Activated CD4-positive, alpha-beta T cell treated with anti-CD3 and anti-CD28 coated beads for 24 hours (primary cell): ENCODE measurements around the gene XRCC4.

Experiments used
- DNase-seq, 2 donors: peaks; one replicate each; pipeline ENCODE4 v3.0.0-alpha.2; 2020; ENCODE audit warnings: low read depth in 2 of 2

The XRCC4 gene

DNA sequence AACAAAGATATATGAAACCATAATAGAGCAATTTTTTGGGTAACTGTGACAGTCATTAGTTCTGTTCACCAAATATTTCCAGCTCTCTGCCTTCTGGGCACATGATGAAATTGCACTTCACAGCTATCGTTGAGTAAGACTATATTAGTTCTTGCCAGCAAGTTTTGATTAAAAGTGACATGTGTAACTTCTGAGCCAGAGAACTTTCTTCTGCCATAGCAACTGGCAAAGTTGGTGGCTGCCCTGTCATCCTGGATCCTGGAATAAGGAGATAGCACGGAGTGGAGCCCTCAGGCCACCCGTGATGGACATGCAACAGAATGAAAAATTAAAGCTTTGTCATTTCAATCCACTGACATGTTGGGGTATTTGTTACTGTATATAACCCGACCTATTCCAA is 199.8 kb downstream of the XRCC4 start:
- DNase-seq, result no peak

DNA sequence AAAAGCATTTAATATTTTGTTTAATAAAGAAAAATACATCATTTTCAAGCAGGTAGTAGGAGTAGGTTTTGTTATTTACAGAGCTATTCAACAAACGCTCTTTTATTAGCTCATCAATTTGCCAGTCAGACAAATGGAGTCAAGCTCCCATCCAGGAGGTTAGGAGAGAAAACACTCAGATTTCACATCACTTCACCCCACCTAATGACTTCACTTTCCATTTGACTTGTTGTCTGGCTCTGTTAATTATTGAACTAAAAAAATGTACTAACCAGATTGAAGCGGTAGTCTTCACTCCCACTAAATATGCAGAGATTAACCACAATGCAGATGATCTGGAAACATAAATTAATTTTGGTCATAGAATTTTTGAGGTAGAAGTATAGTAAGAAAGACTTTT is 200.6 kb downstream of the XRCC4 start:
- DNase-seq, result no peak

DNA sequence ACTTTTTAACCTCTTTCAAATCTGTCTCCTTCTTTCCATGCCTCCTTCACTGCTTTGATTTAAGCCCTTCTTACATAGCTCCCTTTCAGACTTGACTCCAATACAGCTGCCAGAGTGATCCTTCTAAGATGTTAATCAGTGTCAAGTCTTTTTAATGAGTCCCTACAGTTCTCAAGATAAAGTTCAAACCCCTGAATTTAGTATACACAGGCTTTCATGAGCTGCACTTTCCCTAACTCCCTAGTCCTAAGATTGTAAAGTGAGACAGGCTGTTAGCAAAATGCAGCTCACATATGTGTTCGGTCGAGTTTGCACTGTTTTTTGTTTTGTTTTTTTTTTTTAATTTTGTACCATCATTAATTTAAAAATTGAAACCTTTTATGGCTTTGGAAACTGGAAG is 203.8 kb downstream of the XRCC4 start:
- no peak for DNase-seq

DNA sequence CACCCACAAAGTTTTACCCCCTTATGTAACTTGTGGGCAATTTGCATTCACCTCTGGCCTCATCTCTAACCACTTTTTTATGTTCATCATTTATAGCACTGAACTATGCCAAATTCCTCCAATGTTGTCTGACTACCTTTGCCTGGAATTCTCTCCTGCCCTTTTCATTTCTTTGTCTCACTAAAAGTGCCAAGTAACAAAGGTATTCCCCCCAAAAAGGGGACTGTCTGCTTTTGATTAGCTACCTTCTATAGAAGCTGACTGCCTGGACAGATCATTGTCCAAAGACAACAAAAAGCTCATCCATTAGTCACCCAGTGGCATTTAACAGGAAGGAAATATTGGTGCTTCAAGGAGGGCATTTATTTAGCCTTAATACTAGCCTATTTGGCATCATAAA is 204.3 kb downstream of the XRCC4 start:
- DNase-seq, result no peak

DNA sequence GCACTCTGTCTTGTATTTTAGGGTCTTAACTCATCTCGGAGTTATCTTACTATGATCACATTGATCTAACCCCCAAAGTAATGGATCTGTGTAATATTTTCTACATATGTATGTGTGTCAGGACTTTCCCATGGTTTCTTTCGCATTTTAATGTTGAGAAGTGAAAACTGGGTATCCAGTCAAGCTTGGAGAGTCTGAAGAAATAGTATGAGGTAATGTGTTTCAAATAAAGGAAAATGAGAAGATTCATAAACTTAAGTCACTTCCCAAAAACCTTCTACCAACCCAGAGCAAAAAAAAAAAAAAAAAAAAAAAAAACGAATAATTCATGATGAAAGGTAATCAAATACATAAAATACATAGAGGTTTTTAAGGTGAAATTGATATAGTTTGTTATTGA is 206.4 kb downstream of the XRCC4 start:
- DNase-seq, result no peak

DNA sequence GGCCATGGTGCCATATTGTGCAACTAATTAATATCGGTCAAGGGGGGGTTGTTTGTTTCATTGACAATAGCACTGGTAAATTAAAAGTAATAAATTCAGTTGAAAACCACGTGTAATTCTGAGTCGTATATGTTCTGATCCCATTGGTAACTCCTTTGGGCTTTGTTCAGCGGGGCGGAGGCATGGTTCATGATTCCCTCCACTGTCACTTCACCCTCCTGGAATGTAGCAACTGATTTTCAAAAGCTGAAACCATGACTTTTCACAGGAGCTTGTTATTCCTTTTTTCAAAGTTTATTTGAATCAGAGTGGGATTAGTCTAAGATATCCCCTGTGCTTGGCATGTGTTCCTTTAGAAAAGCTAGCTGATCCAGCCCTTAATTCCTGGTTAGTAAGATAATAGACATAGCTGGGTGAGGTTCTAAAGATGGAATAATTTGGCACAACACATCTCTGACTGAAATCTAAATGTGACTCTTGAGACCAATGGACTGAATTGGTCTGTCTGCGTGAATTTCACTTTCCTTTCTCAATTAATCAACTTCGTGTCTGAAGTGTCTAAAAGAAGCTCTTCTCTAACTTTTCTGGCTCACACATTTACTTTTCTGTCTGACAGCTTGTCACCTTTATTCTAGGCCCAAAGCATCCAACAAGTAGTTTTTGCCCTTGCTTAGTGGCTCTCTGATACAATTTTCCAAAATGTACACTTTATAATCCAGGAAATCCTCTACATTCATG is 208.5 kb downstream of the XRCC4 start:
- DNase-seq, result no peak

DNA sequence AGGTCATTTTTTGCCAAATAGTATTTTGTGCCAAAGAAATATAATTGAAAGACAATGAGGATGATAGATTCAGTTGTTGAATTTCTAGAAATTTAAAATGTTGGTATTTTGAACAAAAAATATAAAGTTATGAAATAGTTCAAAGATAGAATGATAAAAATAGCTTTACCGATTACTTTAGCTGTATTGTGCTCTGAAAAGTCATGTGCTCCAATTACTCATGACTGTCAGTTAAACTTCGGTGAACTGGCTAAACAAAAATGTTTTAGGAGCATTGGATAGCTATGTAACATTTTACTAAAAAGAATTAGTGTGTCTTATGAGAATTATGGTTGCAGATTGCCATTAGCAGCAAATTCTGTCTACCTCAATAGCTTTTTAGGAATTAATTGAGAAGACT is 216.9 kb downstream of the XRCC4 start:
- no peak for DNase-seq

DNA sequence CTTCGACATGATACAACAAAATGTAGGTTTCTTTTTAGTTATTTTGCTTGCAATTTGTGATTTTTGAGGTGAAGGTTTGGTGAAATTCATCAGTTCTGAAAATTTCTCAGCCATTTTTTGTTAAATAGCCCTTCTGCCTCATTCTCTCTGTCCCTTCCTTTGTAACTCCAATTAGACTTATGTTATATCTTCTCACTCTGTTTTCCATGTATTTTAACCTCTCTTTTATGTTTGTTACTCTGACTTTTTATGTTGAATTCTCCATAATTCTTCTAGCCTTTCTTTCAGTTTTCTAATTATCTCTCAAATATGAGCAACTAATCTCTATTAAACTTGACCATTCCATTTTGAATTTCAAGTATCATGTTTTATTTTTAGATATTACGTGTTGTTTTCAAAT is 222.0 kb downstream of the XRCC4 start:
- DNase-seq, result no peak

DNA sequence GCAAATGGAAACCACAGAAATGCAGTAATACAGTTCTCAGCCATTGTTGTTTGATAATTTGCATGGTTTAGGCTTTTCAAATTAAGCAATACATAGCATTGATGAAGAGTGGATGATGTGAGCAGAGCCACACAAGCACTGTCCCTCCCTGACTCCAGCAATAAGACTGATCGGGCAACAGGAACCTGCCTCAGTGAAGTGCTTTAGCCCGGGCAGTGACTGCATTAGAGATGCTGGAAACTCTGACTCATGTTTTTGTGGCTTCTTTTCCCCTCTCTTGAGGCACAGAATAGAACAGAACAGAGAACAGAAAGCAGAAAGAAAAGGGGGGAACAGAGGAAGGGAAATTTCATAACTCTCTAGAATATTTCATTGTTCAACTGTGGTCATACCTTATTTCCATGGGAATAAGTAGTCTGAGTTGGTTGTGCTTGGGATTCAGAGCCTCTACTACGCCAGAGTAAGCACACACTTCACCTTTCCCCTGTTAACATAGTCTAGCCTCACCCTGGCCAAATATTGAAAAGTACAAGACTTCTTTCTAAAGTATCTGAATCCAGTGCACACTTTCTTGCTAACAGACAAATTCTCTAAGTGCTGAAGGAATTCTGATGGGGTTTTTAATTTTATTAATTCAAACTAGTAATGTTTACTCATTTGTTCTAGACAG is 229.4 kb downstream of the XRCC4 start:
- no peak for DNase-seq

DNA sequence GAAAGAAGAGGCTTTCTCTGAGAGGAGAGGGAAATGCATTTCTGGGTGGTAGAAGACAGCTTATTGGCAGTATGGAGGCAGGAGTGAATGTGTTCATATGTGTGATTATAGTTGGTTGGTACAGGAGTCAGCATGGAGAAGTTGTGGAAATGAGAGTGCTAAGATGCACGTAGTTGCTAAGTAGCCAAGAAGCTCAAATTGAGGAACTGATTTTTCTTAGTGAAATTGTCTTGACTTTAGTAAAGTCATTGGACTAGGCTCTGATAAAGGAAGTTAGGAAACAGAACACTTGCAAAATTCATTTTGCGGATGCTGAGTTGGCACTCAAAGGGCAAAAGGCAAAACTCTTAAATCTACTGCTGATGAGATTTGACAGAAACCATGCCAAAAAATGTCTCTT is 235.3 kb downstream of the XRCC4 start:
- DNase-seq, result no peak

DNA sequence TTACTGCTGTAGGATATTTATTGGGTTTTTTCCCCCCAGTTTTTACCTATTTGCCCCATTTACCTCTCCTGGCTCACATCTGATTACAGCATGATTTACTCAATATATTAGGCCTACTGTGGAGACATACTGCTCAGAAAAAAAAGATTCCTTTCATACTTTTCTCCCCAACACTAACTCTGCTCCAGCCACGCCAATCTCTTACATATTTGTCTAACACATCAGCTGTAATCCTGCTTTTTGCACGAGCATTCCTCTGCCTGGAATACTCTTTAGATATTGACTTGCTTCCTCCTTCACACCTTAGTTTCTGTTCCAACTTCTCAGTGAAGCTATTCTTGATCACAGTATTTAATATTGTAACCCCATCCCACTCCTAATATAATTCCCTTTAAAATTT is 236.1 kb downstream of the XRCC4 start:
- DNase-seq, result no peak

DNA sequence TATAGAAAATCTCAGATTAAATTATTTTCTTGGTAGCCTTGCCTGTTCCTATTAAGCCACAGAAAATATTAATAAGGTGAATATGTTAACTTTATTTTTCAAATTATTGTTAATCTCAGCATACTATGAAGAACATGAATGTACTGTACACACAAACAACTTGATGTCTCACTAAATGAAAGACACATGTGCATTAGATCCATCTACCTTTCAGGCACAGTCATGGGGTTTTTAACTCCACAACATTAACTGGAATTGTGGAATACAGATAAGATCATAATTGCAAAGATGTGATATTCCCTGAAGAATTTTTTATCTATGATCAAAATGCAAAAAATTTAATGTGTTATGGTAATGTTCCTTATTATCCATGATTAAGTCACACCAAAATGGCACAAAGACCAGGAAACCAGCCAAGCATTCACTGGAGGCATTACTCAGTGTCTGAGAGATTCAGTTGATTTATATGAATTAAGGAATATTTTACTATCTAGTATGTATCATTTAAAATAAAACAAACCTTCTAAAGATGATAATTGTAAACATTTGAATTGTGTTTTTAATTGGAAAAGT is 244.2 kb downstream of the XRCC4 start:
- DNase-seq, result no peak

DNA sequence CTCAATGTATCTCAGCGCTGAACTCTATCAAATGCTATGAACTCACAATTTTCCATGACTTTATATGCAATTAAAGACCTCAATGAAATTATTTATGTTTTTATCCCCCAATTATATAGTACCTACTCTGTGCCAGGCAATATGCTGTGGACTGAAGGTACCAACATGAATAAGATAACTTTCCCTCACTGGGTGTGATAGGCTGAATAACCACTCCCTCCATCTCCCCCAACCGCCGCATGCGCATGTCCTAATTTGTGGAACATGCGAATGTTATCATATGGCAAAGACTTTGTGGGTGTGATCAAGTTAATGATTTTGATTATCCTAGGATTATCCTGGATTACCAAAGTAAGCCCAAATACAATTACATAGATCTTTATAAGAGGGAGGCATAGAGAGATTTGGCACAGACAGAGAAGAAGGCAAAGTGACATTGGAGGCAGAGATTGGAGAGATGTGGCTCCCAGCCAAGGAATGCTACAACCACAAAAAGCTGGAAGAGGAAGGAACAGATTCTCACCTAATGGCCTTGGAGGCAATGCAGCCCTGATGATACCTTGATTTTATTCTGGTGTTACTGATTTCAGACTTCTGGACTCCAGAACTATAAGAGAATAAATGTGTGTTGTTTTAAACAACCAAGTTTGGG is 245.1 kb downstream of the XRCC4 start:
- no peak for DNase-seq

DNA sequence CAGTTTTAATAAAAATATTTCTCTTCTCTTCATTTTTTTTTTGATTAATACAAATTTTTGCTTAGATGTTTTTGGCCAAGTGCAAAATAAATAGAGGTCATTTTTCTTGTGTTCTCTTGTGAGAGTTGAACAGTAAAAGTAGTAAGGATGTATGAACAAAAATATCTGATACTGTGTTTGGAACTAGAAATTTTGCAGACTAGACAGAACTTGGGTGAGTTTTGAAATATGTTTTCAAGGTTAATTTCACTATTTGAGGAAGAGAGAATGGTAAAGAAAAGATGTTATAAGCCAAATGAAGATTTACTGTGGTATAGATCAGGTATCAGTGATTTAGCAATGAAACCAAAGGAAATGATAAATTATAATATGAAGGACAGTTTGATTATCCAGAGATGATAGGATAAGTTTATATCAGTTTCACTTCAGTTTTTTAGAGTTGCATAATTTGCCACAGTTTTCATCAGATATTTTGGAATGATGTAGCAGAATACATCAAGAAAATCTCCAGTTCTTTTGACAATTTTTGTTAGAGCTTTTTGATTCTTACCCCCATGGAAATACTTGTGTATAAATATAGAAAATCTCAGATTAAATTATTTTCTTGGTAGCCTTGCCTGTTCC is 246.3 kb downstream of the XRCC4 start:
- no peak for DNase-seq

DNA sequence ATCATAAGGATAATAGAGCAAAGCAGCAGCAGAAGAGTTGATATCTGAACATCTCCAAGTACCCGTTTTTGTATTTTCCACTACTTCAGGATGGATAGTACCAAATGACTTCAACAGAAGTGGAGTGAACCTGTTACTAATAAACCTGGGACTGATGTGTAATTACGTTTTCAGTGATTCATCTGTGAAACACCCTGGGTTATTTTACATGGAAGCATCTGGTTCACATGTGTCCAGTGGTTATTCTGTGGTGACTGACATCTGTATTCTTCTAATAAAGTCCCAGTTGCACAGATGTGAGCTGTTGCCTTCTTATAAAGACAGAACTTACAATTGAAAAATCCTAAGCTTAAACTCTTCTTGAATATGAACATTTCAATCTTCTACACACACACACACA is 254.5 kb downstream of the XRCC4 start:
- no peak for DNase-seq

DNA sequence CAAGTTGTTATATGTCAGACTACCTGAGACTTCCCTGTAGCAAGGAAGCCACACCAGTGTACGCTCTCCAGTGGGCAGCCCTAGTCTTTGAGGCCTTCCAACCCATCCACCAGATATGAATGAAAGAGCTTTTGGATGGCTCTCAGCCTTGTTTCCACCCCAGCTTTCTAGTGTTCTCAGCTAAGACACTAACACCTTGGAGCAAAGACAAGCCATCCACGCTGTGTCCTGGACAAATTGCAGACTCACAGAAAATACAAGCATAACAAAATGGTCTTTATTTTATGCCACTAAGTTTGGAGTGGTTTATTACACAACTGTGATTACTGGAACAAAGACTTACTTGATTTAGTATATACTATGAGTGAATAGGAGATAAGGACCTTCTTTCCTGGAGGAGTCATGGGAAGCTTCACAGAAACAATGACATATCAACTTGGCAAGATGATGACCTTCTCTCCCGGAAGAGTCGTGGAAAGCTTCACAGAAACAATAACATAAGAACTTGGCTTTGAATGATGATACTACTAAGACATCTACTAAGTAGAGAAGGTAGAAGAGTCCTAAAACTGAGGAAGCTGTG is 260.2 kb downstream of the XRCC4 start:
- DNase-seq, result no peak

DNA sequence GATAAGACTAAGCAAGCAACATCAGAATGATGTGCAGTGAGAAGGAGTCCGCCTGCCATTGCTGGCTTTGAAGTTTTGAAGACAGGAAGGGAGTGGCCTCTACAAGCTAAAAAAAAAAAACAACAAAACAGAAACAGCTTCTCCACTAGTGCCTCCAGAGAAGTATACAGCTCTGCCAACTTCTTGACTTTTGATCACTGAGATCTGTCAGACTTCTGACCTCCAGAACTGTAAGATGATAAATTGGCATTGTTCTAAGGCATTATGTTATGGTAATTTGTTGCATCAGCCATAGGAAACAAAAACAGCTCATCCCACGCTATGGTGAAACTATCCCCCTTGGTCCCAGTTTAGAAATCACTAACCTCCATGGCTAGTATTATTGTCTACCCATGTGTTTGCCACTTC is 263.2 kb downstream of the XRCC4 start:
- DNase-seq, result no peak

DNA sequence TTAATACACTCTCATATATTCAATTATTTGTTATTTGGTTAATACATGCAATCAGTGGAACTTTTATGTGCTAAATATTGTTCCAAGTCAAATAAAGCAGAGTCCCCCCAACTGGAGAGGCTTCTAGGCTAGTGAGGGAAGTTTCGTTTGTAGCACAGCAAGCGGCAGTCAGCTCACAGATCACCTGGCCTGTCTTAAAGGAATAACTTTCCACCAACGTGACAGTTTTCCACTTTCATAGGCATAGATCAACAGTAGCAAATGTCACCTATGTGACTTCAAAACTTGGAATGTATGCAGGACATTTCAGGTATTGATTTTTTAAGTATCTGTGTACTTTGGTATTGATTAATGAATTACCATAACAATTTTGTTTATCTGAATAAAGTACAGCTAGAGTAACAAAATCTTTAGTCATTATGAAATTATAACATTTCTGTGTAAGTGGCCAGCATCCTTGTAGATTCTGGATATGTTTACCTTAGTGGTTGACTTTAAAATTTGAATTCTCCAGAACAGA is 264.5 kb downstream of the XRCC4 start:
- no peak for DNase-seq

DNA sequence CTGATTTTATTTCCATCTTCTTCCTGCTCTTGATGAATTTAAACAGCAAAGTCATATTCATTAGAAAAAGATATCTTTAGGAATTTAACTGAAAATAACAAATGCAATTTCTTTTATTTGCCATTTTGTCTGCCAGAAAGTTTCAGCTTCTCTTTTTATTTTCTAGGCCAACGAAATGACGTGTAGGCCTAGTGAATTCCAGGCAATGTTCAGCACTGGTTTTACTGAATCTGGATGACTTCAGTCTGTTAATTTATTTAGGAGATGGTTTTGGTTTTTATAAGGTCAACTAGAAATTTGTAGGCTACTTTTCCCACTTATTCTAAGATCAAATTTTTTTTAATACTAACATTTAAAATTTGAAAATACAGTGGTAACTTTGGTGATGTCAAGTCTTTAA is 265.1 kb downstream of the XRCC4 start:
- DNase-seq, result no peak

DNA sequence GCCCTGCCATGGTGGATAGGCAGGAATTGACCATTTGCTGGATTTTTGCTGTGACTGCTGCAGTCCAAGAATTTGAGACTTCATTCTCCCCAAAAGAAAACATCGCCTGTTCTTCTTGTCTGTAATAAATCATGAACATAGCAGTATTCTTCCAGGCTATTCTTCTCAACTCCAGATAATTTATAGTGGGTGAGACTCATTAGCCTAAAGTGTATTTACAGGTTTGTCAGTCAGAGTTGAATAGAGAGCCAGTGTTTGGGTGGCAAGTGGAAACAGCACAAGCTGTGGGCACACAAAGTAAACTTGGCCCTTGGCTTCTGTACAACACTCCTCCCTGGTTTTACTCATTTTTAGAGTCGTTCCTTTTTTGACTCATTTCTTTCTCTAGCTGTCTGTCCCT is 266.0 kb downstream of the XRCC4 start:
- no peak for DNase-seq

DNA sequence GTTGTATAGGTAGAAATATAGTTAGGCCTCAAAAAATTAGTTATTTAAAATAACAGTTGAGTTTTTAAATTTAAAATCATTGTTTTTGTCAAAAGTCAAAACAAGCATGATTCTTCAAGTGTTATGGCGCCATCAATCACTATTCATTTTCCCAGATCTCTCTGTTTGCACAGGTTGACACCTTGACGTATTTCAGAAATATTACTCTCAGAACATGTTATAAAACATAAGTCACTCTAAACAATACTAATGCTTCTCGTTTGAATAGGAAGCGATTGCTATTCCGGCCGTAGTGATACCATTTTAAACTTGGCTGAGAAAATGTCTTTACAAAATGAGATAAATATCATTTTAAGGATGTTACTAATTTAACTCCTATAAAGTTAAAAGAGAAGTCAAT is 268.1 kb downstream of the XRCC4 start:
- no peak for DNase-seq

DNA sequence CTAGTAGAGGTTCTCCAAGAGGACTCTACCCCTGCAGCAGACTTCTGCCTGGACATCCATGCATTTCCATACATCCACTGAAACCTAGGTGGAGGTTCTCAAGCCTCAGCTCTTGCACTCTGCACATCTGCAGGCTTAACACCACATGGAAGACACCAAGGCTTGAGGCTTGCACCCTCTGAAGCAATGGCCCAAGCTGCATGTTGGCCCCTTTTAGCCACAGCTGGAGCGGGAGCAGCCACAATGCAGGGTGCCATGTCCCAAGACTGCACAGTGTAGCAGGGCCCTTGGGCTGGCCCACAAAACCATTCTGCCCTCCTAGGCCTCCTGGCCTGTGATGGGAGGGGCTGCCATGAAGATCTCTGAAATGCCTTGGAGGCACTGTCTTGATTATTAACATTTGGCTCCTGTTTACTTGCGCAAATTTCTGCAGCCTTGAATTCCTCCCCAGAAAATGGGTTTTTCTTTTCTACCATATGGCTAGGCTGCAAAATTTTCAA is 271.0 kb downstream of the XRCC4 start:
- DNase-seq, result no peak
